Effector memory CD4-positive, alpha-beta T cell (primary cell): Measurements from ENCODE around the gene FBXW11.

ENCODE experiments used
- DNase-seq, 3 donors: peaks; one replicate each; pipeline ENCODE4 v3.0.0-alpha.2; 2020
- H3K27ac ChIP-seq: 2 replicates; pipeline ENCODE4 v1.7.0; 2013; ENCODE audit warnings: mild to moderate bottlenecking, low read length, moderate library complexity; ENCODE audit not compliant: insufficient read depth, poor library complexity, severe bottlenecking
- H3K27me3 ChIP-seq: replicated peaks from 2 replicates; pipeline ENCODE4 v1.7.0; 2013; ENCODE audit warnings: mild to moderate bottlenecking, low read length; ENCODE audit not compliant: insufficient read depth, control insufficient read depth, poor library complexity, severe bottlenecking
- H3K36me3 ChIP-seq: 2 replicates; pipeline ENCODE4 v1.7.0; 2013; ENCODE audit warnings: mild to moderate bottlenecking, low read length, moderate library complexity; ENCODE audit not compliant: control insufficient read depth, insufficient read depth
- H3K4me1 ChIP-seq: 2 replicates; pipeline ENCODE4 v1.7.0; 2013; ENCODE audit warnings: low read length, mild to moderate bottlenecking; ENCODE audit not compliant: control insufficient read depth, insufficient read depth, poor library complexity, severe bottlenecking
- H3K4me3 ChIP-seq: 2 replicates; pipeline ENCODE4 v1.7.0; 2013; ENCODE audit warnings: low read length, low read depth, mild to moderate bottlenecking; ENCODE audit not compliant: insufficient read depth, poor library complexity, severe bottlenecking
- H3K9me3 ChIP-seq: 2 replicates; pipeline ENCODE4 v1.7.0; 2013; ENCODE audit warnings: mild to moderate bottlenecking, low read length, moderate library complexity; ENCODE audit not compliant: control insufficient read depth

FBXW11 gene

GRCh38 chr5:171842777-171843328, 163.6 kb downstream of the FBXW11 start:
- H3K9me3 ChIP-seq: no peaks in the 10 kb centered on the region
- H3K27ac ChIP-seq: no peak overlapping the region
- H3K27me3 ChIP-seq: no peaks in the 10 kb centered on the region
- H3K4me1 ChIP-seq: no peaks in the 10 kb centered on the region
- H3K4me3 ChIP-seq: no peak overlapping the region
- H3K36me3 ChIP-seq: no peaks in the 10 kb centered on the region
- no peak for DNase-seq

DNA sequence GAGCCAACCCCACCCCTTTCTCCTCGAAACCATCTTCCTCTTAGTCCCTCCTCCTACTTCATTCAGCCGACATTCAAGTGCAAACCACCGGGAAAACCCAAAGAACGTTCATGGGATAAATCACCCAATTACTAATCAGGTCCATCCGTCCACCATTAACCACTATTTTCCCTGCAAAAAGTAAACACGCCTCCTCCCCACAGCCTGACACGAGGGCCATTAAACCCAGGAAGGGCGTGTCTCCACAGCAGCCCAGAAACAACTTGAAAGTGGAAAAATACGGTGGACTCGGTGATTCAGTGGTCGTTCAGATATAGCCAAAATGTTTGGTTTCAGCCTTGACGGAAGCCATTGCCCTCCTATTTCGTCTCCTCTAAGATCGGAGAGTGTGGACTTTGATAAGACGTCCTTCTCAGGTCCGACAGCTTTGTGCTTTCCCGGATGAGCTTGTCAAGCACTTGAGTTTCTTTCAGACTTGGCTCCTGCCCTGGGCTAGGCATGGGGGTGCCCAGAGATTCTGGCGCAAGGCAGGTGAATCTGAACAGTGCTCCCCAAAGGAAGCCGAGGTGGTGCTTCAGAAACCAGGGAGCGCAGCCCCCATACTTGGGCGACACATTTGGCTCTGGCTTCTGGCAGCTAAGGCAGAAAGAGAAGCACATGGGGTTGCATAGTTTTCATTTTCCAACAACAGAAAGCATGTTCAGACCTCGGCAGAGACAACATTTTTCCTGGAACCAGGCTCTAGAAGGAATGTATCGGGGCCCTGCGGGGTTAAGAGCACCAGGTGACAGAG, 164.3 kb downstream of the FBXW11 start:
- Histone ChIP-seq H3K4me1 (no peaks in the 10 kb centered on the region), H3K36me3 (no peaks in the 10 kb centered on the region), H3K27me3 (no peaks in the 10 kb centered on the region), H3K9me3 (no peaks in the 10 kb centered on the region), H3K27ac (no peak overlapping the region), H3K4me3 (no peak overlapping the region)
- no peak for DNase-seq

DNA sequence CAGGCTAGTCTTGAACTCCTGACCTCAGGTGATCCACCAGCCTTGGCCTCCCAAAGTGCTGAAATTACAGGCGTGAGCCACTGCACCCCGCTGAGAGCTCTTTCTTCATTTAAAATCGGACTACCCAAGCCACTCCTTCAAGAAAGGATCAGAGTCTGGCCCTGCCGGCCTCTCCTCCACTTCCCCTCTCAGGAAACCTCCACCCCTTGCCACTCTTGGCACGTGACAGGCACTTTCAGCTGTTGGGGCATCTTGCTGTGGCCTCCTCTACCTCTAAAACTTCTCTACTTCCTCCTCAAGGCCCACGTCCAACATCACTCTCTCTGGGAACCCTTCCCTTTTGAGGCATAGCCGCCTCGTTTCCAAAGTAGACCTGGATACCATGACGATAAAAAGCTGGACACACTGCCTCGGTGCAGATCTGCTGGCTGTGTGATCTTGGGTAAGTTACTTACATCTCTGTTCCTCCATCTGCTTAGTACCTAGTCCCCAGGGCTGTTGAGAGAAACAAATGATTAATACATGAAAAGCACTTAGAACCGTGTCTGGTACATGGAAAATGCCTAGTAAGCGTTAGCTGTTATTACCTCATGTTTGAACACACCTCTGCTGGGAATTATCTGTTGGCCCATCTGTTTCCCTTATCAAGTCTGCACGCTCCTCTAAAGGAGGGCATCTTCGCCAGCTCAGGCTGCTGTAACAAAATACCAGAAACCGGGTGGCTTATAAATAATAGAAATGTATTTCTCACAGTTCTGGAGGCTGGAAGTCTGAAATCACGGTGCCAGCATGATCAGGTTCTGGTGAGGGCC, 165.5 kb downstream of the FBXW11 start:
- H3K27ac ChIP-seq: no peak overlapping the region
- no peaks in the 10 kb centered on the region for H3K9me3 ChIP-seq
- H3K36me3 ChIP-seq: no peaks in the 10 kb centered on the region
- no peaks in the 10 kb centered on the region for H3K4me1 ChIP-seq
- no peak for DNase-seq
- no peak overlapping the region for H3K4me3 ChIP-seq
- no peaks in the 10 kb centered on the region for H3K27me3 ChIP-seq

DNA sequence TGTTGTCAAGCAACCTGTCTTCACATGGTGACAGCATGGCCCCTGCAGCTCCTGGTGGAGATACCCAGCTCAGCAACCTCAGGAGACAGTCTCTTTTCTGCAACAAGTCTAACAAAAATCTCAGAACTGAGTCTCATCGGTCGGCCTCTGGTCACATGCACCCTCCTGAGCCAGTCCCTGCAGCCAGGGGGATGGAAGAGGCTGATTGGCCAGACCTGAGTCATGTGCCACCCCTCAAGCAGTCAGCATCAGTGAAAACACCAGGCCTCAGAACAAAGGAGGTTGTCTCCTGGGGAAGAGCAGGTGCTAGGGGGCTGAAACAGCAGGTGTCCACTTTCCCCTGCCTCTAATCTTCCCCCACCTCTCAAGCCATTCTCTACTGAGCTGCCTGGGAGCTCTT, 166.4 kb downstream of the FBXW11 start:
- Histone ChIP-seq H3K27me3 (no peaks in the 10 kb centered on the region), H3K27ac (no peak overlapping the region), H3K4me1 (no peaks in the 10 kb centered on the region), H3K4me3 (no peak overlapping the region), H3K9me3 (no peaks in the 10 kb centered on the region), H3K36me3 (no peaks in the 10 kb centered on the region)
- DNase-seq: no peak

DNA sequence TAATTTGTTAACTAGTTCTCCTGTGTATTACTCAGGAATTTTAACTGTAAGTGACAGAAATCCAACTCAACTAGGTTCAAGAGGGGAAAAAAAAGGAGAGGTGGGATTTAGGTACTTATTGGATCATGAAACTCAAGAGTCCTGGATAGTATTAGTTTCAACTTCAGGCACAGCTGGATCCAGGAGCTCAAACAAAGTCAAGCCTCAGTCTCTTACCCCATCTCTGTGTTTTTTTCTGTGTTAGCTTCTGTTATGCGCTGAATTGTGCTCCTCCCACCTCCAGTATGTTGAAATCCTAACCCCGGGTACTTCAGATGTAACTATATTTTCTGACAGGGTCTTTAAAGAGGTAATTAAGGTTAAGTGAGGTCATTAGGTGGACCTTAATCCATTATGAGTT, 167.3 kb downstream of the FBXW11 start:
- no peak overlapping the region for H3K4me3 ChIP-seq
- no peaks in the 10 kb centered on the region for H3K36me3 ChIP-seq
- no peaks in the 10 kb centered on the region for H3K9me3 ChIP-seq
- H3K27me3 ChIP-seq: no peaks in the 10 kb centered on the region
- no peak overlapping the region for H3K27ac ChIP-seq
- DNase-seq: no peak
- H3K4me1 ChIP-seq: no peaks in the 10 kb centered on the region

DNA sequence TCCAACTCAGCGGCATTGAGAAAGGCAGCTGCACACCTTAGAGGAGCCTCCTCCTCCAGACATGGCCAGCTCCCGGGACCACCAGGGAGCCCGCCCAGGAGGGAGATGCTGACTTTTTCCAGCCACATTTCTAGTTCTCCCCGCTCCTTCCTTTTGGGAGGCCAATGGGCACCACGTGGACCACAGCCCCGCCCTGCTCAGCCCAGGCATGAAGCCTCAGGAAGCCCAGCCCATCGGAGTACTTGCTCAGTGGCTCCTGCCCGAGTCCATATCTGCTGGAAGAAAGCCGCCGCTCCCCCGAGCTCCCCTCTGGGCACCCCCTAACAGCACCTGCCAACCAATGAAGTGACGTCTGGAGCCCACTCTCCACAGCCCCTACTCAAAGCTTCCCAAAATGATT, 168.4 kb downstream of the FBXW11 start:
- no peak for DNase-seq
- no peaks in the 10 kb centered on the region for H3K4me1 ChIP-seq
- H3K4me3 ChIP-seq: no peak overlapping the region
- no peaks in the 10 kb centered on the region for H3K27me3 ChIP-seq
- no peak overlapping the region for H3K27ac ChIP-seq
- no peaks in the 10 kb centered on the region for H3K9me3 ChIP-seq
- H3K36me3 ChIP-seq: no peaks in the 10 kb centered on the region

DNA sequence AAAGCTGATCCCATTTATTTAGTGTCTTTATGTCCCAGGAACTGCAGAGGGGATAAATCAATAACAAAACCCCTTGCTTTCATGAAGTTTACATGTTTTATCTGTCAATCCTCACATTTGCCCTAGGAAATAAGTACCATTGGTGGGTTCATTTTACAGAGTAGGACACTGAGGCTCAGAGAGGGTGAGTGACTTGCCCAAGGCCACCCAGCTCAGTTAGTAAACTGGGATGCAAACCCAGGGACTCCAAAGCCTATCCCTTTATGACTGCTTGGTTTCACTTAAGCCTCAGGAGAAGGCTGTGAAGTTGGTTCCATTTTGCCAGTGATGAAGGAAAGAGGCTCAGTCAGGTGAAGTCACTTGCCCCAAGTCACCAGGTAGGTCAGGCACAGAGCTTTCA, 168.9 kb downstream of the FBXW11 start:
- no peak overlapping the region for H3K4me3 ChIP-seq
- H3K27ac ChIP-seq: no peak overlapping the region
- no peaks in the 10 kb centered on the region for H3K9me3 ChIP-seq
- DNase-seq: no peak
- no peaks in the 10 kb centered on the region for H3K36me3 ChIP-seq
- no peaks in the 10 kb centered on the region for H3K4me1 ChIP-seq
- H3K27me3 ChIP-seq: no peaks in the 10 kb centered on the region

DNA sequence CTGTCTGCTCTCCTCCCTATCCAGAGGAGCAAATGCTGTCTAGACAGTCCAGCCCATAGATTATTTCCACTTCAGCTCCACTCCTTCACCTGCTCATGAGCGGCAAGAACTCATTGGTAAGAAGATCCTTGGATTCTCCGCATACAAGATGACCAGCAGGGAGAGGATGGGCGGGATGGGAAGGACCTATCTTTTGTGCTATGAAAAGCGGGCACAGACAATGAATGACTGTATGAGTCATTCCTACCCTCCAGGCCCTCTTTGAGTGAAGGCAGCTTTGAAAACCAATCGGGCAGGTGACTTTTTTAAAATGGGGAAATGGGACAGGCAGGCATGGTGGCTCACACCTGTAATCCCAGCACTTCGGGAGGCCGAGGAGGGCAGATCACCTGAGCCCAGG, 171.4 kb downstream of the FBXW11 start:
- Histone ChIP-seq H3K4me1 (no peaks in the 10 kb centered on the region), H3K9me3 (no peaks in the 10 kb centered on the region), H3K36me3 (no peaks in the 10 kb centered on the region), H3K4me3 (no peak overlapping the region), H3K27me3 (no peaks in the 10 kb centered on the region), H3K27ac (no peak overlapping the region)
- DNase-seq: no peak

GRCh38 chr5:171834461-171834860, 172.0 kb downstream of the FBXW11 start:
- Histone ChIP-seq H3K36me3 (no peaks in the 10 kb centered on the region), H3K4me3 (no peak overlapping the region), H3K9me3 (no peaks in the 10 kb centered on the region), H3K27me3 (no peaks in the 10 kb centered on the region), H3K27ac (no peak overlapping the region), H3K4me1 (no peaks in the 10 kb centered on the region)
- no peak for DNase-seq

- Histone ChIP-seq H3K27ac (no peak overlapping the region), H3K9me3 (no peaks in the 10 kb centered on the region), H3K27me3 (no peaks in the 10 kb centered on the region), H3K4me3 (no peak overlapping the region), H3K36me3 (no peaks in the 10 kb centered on the region), H3K4me1 (no peaks in the 10 kb centered on the region)
- no peak for DNase-seq
Measured at GRCh38 chr5:171832775-171833174, 173.7 kb downstream of the FBXW11 start.
